Keratinocyte (primary cell): Measurements from ENCODE around the gene CDH22. TPM values are rescaled to one million over a fixed set of nuclear protein-coding genes. Genes with fewer than 3 reads are reported as not detected.

Experiments
- DNase-seq: peaks from one replicate; pipeline ENCODE4 v3.0.0-alpha.2; 2011; ENCODE audit warnings: low read depth, missing footprints, low spot score
- FAIRE-seq: peaks from 2 replicates; lab custom pipeline; 2011; peaks lifted over from hg19 to GRCh38; lab: Jason Lieb, UNC
- H2AFZ ChIP-seq: 2 replicates; pipeline ENCODE4 v1.6.0; 2012; ENCODE audit warnings: low read length, control low read depth, inconsistent platforms; ENCODE audit not compliant: control insufficient read depth
- H3K27ac ChIP-seq: 2 replicates; pipeline ENCODE4 v1.5.1; 2011; ENCODE audit warnings: low read length; ENCODE audit not compliant: control insufficient read depth, insufficient read depth
- H3K27me3 ChIP-seq: 3 replicates; pipeline ENCODE4 v1.6.0; 2011; ENCODE audit warnings: low read length; ENCODE audit not compliant: control insufficient read depth, insufficient read depth; ENCODE audit errors: extremely low read depth
- H3K36me3 ChIP-seq, 2 experiments: 2 replicates in 1 of 2; 3 replicates in 1 of 2; pipeline ENCODE4 v1.5.1; 2011; ENCODE audit warnings: low read length in 2 of 2, mild to moderate bottlenecking in 1 of 2; ENCODE audit not compliant: control insufficient read depth in 2 of 2, insufficient read depth in 2 of 2; ENCODE audit errors: extremely low read depth in 1 of 2
- H3K4me1 ChIP-seq: 3 replicates; pipeline ENCODE4 v1.5.1; 2011; ENCODE audit warnings: low read length; ENCODE audit not compliant: control insufficient read depth, insufficient read depth; ENCODE audit errors: extremely low read depth
- H3K4me2 ChIP-seq: 3 replicates; pipeline ENCODE4 v1.6.0; 2011; ENCODE audit warnings: low read depth, low read length; ENCODE audit not compliant: control insufficient read depth, insufficient read depth; ENCODE audit errors: extremely low read depth
- H3K4me3 ChIP-seq, 3 experiments: fragments of 200-600 bp in 1 of 3; sonication (generic) in 1 of 3; 2 replicates in 2 of 3; 3 replicates in 1 of 3; pipeline ENCODE4 v1.5.1; 2011 to 2016; ENCODE audit warnings: low read length in 3 of 3, mild to moderate bottlenecking in 3 of 3, control low read depth in 2 of 3, inconsistent platforms in 1 of 3, low read depth in 1 of 3, mixed read lengths in 1 of 3, mixed run types in 1 of 3, moderate library complexity in 1 of 3; ENCODE audit not compliant: control insufficient read depth in 2 of 3, insufficient read depth in 2 of 3; ENCODE audit errors: extremely low read depth in 1 of 3
- H3K79me2 ChIP-seq: 2 replicates; pipeline ENCODE4 v1.6.0; 2012; ENCODE audit warnings: low read length; ENCODE audit not compliant: control insufficient read depth, insufficient read depth
- H3K9ac ChIP-seq: 3 replicates; pipeline ENCODE4 v1.6.0; 2011; ENCODE audit warnings: low read length; ENCODE audit not compliant: control insufficient read depth, insufficient read depth; ENCODE audit errors: extremely low read depth
- H3K9me1 ChIP-seq: 3 replicates; pipeline ENCODE4 v1.6.0; 2011; ENCODE audit warnings: low read length; ENCODE audit not compliant: control insufficient read depth, insufficient read depth; ENCODE audit errors: extremely low read depth
- H3K9me3 ChIP-seq: 2 replicates; pipeline ENCODE4 v1.5.1; 2012; ENCODE audit warnings: low read depth, low read length; ENCODE audit not compliant: control insufficient read depth
- H4K20me1 ChIP-seq: 3 replicates; pipeline ENCODE4 v1.6.0; 2011; ENCODE audit warnings: low read length; ENCODE audit not compliant: control insufficient read depth, insufficient read depth; ENCODE audit errors: extremely low read depth
- CTCF ChIP-seq, 3 experiments: IDR thresholded peaks in 1 of 3; conservative IDR thresholded peaks in 1 of 3; optimal IDR thresholded peaks in 1 of 3; 2 replicates in 2 of 3; 3 replicates in 1 of 3; pipeline versions ENCODE3 to v1.5.1; 2011; ENCODE audit warnings: low read length in 3 of 3, mild to moderate bottlenecking in 3 of 3, moderate library complexity in 2 of 3, control low read depth in 1 of 3, inconsistent platforms in 1 of 3; ENCODE audit not compliant: insufficient read depth in 2 of 3; ENCODE audit errors: extremely low read depth in 1 of 3
- EZH2 ChIP-seq: IDR thresholded peaks from one replicate; pipeline ENCODE4 v1.6.1; 2012; ENCODE audit warnings: inconsistent platforms, mild to moderate bottlenecking, low read length, moderate library complexity
- dilution Hi-C: fragments of 300-500 bp; cut with MboI; formaldehyde crosslinking; loops from one replicate; pipeline ENCODE4 v1.7.0; 2020; ENCODE audit warnings: low sequenced_read_pairs; ENCODE audit not compliant: extremely low pct_ligation_motif_present
- polyA plus RNA-seq, 5 experiments: library from polyadenylated mRNA; depleted of rRNA in 3 of 5; stranded (reverse) in 3 of 5; stranded (forward) in 1 of 5; unstranded in 1 of 5; fragments of >200 nt; gene quantifications; 1 replicate in 1 of 5; 2 replicates in 3 of 5; 3 replicates in 1 of 5; pipeline versions ENCODE4 v1.2.1 to v1.2.3, GENCODE V29; 2011 to 2012; ENCODE audit warnings: missing spikeins in 2 of 5, low read depth in 1 of 5, low replicate concordance in 1 of 5

The CDH22 gene
- polyA plus RNA-seq, 1 donor (not counting 4 experiments of a cell fraction or from before 2014, with no cell fraction given), result not detected

- H3K9me3 ChIP-seq, result no peaks in the 10 kb centered on the region
- no peaks in the 10 kb centered on the region for H3K4me1 ChIP-seq
- H3K4me2 ChIP-seq, result no peak overlapping the region
- H3K27me3 ChIP-seq, result peaks cover 94% of the 10 kb centered on the region
- no peak overlapping the region for H2AFZ ChIP-seq
- no peak overlapping the region for H3K4me3 ChIP-seq
- TF ChIP-seq CTCF (optimal IDR thresholded peaks at IDR 0.05 in 1 of 3, IDR thresholded peaks at IDR 0.05 in 1 of 3, conservative IDR thresholded peaks at IDR 0.05 in 1 of 3; ENCODE audit: extremely low read depth in 1 of 3, insufficient read depth in 2 of 3, low read length in 3 of 3) (no peak), EZH2 (peak; percentile 91)
- no peaks in the 10 kb centered on the region for H3K9me1 ChIP-seq
- no peak for FAIRE-seq
- H3K9ac ChIP-seq, result no peak overlapping the region
- no peak overlapping the region for H3K27ac ChIP-seq
- DNase-seq, result no peak
- H3K79me2 ChIP-seq, result no peaks in the 10 kb centered on the region
- no peaks in the 10 kb centered on the region for H4K20me1 ChIP-seq
- dilution Hi-C loops, result no loop called here
- H3K36me3 ChIP-seq, result no peaks in the 10 kb centered on the region
Observed at GRCh38 chr20:46312075-46312944, 4.0 kb upstream of the CDH22 start.

GRCh38 chr20:46311719-46312074, 3.4 kb upstream of the CDH22 start:
- H2AFZ ChIP-seq, result no peak overlapping the region
- no peak overlapping the region for H3K9ac ChIP-seq
- dilution Hi-C loops, result no loop called here
- H3K36me3 ChIP-seq, result no peaks in the 10 kb centered on the region
- H3K4me1 ChIP-seq, result no peaks in the 10 kb centered on the region
- peaks cover 94% of the 10 kb centered on the region for H3K27me3 ChIP-seq
- FAIRE-seq (no peak), DNase-seq (no peak)
- H3K79me2 ChIP-seq, result no peaks in the 10 kb centered on the region
- no peak overlapping the region for H3K4me3 ChIP-seq
- H3K4me2 ChIP-seq, result no peak overlapping the region
- no peaks in the 10 kb centered on the region for H3K9me1 ChIP-seq
- H3K9me3 ChIP-seq, result no peaks in the 10 kb centered on the region
- no peak for TF ChIP-seq CTCF (optimal IDR thresholded peaks at IDR 0.05 in 1 of 3, IDR thresholded peaks at IDR 0.05 in 1 of 3, conservative IDR thresholded peaks at IDR 0.05 in 1 of 3; ENCODE audit: extremely low read depth in 1 of 3, insufficient read depth in 2 of 3, low read length in 3 of 3)
- TF ChIP-seq EZH2, result no peak
- no peaks in the 10 kb centered on the region for H4K20me1 ChIP-seq
- H3K27ac ChIP-seq, result no peak overlapping the region
